ENCODE results near the gene CEP41. TPM values are rescaled to one million over a fixed set of nuclear protein-coding genes. Genes with fewer than 3 reads are reported as not detected.

The CEP41 gene
- total and polyA plus RNA-seq, 7 donors: 2.4 to 4.6 (median 3.4) TPM

- Histone ChIP-seq H3K9me3 (no peaks in the 10 kb centered on the region), H3K4me3 (no peak overlapping the region), H3K27ac (no peak overlapping the region), H3K27me3 (ENCODE audit: insufficient read depth in 3 of 3, low read length in 2 of 3) (no peaks in the 10 kb centered on the region), H3K4me1 (no peaks in the 10 kb centered on the region), H3K36me3 (ENCODE audit: insufficient read depth in 1 of 2, low read depth in 1 of 2) (peaks cover 0 to 6% of the 10 kb centered on the region in 2 donors)
- DNase-seq: no peak
- WGBS, 3 donors: 71 to 78% (median 74%) methylated on average over 4 of the region's 4 CpGs
- no peak for ATAC-seq
- TF ChIP-seq, protein P1, sequence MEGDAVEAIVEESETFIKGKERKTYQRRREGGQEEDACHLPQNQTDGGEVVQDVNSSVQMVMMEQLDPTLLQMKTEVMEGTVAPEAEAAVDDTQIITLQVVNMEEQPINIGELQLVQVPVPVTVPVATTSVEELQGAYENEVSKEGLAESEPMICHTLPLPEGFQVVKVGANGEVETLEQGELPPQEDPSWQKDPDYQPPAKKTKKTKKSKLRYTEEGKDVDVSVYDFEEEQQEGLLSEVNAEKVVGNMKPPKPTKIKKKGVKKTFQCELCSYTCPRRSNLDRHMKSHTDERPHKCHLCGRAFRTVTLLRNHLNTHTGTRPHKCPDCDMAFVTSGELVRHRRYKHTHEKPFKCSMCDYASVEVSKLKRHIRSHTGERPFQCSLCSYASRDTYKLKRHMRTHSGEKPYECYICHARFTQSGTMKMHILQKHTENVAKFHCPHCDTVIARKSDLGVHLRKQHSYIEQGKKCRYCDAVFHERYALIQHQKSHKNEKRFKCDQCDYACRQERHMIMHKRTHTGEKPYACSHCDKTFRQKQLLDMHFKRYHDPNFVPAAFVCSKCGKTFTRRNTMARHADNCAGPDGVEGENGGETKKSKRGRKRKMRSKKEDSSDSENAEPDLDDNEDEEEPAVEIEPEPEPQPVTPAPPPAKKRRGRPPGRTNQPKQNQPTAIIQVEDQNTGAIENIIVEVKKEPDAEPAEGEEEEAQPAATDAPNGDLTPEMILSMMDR (IDR thresholded peaks at IDR 0.05): no peak
- intact Hi-C loops (cut with DNase I): no loop called here
Measured at GRCh38 chr7:130410868-130411541, 29.8 kb downstream of the CEP41 start.

- H3K36me3 ChIP-seq (ENCODE audit: insufficient read depth in 1 of 2, low read depth in 1 of 2): peaks cover 0 to 6% of the 10 kb centered on the region in 2 donors
- no peak overlapping the region for H3K27ac ChIP-seq
- H3K27me3 ChIP-seq (ENCODE audit: insufficient read depth in 3 of 3, low read length in 2 of 3): no peaks in the 10 kb centered on the region
- WGBS, 3 donors: 95 to 97% (median 96%) methylated on average over 4 of the region's 4 CpGs
- H3K4me1 ChIP-seq: no peaks in the 10 kb centered on the region
- ATAC-seq (no peak), DNase-seq (no peak)
- H3K4me3 ChIP-seq: no peak overlapping the region
- TF ChIP-seq, protein P1 (IDR thresholded peaks at IDR 0.05): no peak
- intact Hi-C loops (cut with DNase I): no loop called here
- H3K9me3 ChIP-seq: no peaks in the 10 kb centered on the region
Measured at GRCh38 chr7:130409712-130410072, 31.1 kb downstream of the CEP41 start.

DNA sequence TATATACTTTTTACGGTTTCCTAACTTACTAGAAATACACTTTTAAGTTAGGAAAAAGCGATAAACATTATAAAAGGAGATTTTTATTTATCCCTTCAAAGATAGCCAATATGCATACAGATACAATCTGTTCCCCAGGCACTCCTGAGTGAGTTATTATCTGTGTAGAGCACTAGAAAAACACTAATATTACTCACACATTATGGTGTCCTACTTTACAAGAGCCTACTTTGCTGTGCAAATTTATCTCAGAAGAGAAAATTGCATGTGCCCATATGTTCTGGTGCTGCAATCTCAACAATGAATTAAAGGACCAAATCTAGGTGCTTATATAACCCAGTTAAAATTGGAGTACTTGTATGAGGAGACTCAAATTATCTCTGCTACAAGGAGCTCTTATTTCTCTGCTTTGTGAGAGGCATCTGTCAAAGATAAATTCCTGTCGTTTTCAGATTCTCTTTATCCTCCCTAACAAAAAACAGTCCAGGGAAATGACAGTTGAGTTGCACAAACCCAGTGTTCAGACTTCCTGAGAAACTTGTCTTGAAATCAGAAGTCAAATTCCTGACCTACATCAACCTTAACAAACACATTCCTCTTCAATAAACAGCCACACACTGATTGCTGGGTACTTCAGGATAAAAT, 31.6 kb downstream of the CEP41 start:
- TF ChIP-seq, protein P1 (IDR thresholded peaks at IDR 0.05): no peak
- 69 to 74% (median 69%) methylated on average over 3 of the region's 3 CpGs for WGBS, 3 donors

DNA sequence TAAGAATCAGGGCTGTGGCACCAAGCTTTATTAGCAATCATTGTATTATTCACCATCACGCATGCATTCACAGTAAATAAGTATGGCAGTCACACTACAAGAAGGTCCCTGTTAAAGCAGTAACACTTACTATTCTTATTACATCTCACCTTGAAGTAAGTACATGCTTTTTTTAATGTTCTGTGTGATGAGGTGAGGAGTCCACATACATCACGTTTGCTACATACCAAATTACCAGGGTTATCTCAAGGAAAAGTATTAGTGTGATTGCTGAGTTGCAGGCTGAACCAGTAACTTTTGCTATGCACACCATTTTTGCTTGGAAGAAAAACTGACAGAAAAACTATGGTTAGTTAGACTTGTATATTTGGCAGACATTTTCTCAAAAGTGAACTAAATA, 35.8 kb downstream of the CEP41 start:
- DNase-seq (no peak), ATAC-seq (no peak)
- H3K27me3 ChIP-seq (ENCODE audit: insufficient read depth in 3 of 3, low read length in 2 of 3): no peaks in the 10 kb centered on the region
- no peak overlapping the region for H3K4me3 ChIP-seq
- intact Hi-C loops (cut with DNase I): no loop called here
- no peak overlapping the region for H3K27ac ChIP-seq
- no peaks in the 10 kb centered on the region for H3K4me1 ChIP-seq
- WGBS, 3 donors: 80 to 91% (median 87%) methylated on average over 2 of the region's 2 CpGs
- no peaks in the 10 kb centered on the region for H3K36me3 ChIP-seq (ENCODE audit: insufficient read depth in 1 of 2, low read depth in 1 of 2)
- no peaks in the 10 kb centered on the region for H3K9me3 ChIP-seq
- TF ChIP-seq, protein P1 (IDR thresholded peaks at IDR 0.05): no peak

More for the DNA sequence above, 31.6 kb downstream of the CEP41 start:
- ATAC-seq (no peak), DNase-seq (no peak)
- Histone ChIP-seq H3K9me3 (no peaks in the 10 kb centered on the region), H3K27me3 (ENCODE audit: insufficient read depth in 3 of 3, low read length in 2 of 3) (no peaks in the 10 kb centered on the region), H3K4me3 (no peak overlapping the region), H3K4me1 (no peaks in the 10 kb centered on the region), H3K27ac (no peak overlapping the region), H3K36me3 (ENCODE audit: insufficient read depth in 1 of 2, low read depth in 1 of 2) (peaks cover 0 to 6% of the 10 kb centered on the region in 2 donors)
- intact Hi-C loops (cut with DNase I): no loop called here

Measured in psoas muscle (tissue), 8 donors.